Fibroblast of the aortic adventitia (primary cell): ENCODE measurements around the gene SHANK2. TPM values are rescaled to one million over a fixed set of nuclear protein-coding genes. Genes with fewer than 3 reads are reported as not detected.

ENCODE experiments used
- DNase-seq: peaks from one replicate; pipeline ENCODE4 v3.0.0-alpha.2; 2010; ENCODE audit warnings: low read depth
- H3K4me3 ChIP-seq: 2 replicates; pipeline ENCODE4 v1.5.1; 2011; ENCODE audit warnings: low read depth, mild to moderate bottlenecking, control low read depth, low read length, moderate library complexity
- CTCF ChIP-seq: IDR thresholded peaks from 2 replicates; pipeline ENCODE4 v1.5.1; 2011; ENCODE audit warnings: mild to moderate bottlenecking, low read length, control low read depth, inconsistent platforms; ENCODE audit not compliant: insufficient read depth
- total RNA-seq: library from RNA; depleted of rRNA; stranded (reverse); fragments of >200 nt; gene quantifications from 2 replicates; pipeline ENCODE4 v1.2.3, GENCODE V29; 2012; ENCODE audit warnings: low replicate concordance

SHANK2 gene
- total RNA-seq, 1 donor = 4.9 TPM

GRCh38 chr11:71250523-71251150, 1.7 kb downstream of the SHANK2 start:
- no peak for DNase-seq
- no peak for TF ChIP-seq CTCF
- no peak overlapping the region for H3K4me3 ChIP-seq

GRCh38 chr11:71249301-71249700, 3.1 kb downstream of the SHANK2 start:
- no peak overlapping the region for H3K4me3 ChIP-seq
- DNase-seq = no peak
- TF ChIP-seq CTCF = no peak

GRCh38 chr11:71248656-71249055, 3.7 kb downstream of the SHANK2 start:
- no peak for TF ChIP-seq CTCF
- DNase-seq = no peak
- H3K4me3 ChIP-seq = no peak overlapping the region

GRCh38 chr11:71248251-71248570, 4.2 kb downstream of the SHANK2 start:
- no peak for TF ChIP-seq CTCF
- no peak for DNase-seq
- H3K4me3 ChIP-seq = no peak overlapping the region

GRCh38 chr11:71247551-71248250, 4.7 kb downstream of the SHANK2 start:
- H3K4me3 ChIP-seq = no peak overlapping the region
- no peak for DNase-seq
- no peak for TF ChIP-seq CTCF

GRCh38 chr11:71246559-71246958, 5.8 kb downstream of the SHANK2 start:
- no peak for TF ChIP-seq CTCF
- no peak for DNase-seq
- no peak overlapping the region for H3K4me3 ChIP-seq
